ENCODE measurements around the gene ARHGAP31. TPM values are rescaled to one million over a fixed set of nuclear protein-coding genes. Genes with fewer than 3 reads are reported as not detected.

ARHGAP31 gene, protein sequence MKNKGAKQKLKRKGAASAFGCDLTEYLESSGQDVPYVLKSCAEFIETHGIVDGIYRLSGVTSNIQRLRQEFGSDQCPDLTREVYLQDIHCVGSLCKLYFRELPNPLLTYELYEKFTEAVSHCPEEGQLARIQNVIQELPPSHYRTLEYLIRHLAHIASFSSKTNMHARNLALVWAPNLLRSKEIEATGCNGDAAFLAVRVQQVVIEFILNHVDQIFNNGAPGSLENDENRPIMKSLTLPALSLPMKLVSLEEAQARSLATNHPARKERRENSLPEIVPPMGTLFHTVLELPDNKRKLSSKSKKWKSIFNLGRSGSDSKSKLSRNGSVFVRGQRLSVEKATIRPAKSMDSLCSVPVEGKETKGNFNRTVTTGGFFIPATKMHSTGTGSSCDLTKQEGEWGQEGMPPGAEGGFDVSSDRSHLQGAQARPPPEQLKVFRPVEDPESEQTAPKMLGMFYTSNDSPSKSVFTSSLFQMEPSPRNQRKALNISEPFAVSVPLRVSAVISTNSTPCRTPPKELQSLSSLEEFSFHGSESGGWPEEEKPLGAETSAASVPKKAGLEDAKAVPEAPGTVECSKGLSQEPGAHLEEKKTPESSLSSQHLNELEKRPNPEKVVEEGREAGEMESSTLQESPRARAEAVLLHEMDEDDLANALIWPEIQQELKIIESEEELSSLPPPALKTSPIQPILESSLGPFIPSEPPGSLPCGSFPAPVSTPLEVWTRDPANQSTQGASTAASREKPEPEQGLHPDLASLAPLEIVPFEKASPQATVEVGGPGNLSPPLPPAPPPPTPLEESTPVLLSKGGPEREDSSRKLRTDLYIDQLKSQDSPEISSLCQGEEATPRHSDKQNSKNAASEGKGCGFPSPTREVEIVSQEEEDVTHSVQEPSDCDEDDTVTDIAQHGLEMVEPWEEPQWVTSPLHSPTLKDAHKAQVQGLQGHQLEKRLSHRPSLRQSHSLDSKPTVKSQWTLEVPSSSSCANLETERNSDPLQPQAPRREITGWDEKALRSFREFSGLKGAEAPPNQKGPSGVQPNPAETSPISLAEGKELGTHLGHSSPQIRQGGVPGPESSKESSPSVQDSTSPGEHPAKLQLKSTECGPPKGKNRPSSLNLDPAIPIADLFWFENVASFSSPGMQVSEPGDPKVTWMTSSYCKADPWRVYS (N-terminal part only)
- total RNA-seq (2021): 0.48 and 0.58 TPM in 2 replicates
- percentile 22 among the genes with signal in this experiment for Bru-seq, nascent RNA
- percentile 19 among the genes with signal in this experiment for BruChase-seq, experiment 1, labeled RNA remaining after a 2-hour chase
- percentile 18 among the genes with signal in this experiment for BruChase-seq, experiment 2, labeled RNA remaining after a 6-hour chase
- long read RNA-seq, partial matches to known transcripts: 0 of 1 reads
- long read RNA-seq, other reads (novel, unspliced or antisense): 1 of 1 reads

DNA sequence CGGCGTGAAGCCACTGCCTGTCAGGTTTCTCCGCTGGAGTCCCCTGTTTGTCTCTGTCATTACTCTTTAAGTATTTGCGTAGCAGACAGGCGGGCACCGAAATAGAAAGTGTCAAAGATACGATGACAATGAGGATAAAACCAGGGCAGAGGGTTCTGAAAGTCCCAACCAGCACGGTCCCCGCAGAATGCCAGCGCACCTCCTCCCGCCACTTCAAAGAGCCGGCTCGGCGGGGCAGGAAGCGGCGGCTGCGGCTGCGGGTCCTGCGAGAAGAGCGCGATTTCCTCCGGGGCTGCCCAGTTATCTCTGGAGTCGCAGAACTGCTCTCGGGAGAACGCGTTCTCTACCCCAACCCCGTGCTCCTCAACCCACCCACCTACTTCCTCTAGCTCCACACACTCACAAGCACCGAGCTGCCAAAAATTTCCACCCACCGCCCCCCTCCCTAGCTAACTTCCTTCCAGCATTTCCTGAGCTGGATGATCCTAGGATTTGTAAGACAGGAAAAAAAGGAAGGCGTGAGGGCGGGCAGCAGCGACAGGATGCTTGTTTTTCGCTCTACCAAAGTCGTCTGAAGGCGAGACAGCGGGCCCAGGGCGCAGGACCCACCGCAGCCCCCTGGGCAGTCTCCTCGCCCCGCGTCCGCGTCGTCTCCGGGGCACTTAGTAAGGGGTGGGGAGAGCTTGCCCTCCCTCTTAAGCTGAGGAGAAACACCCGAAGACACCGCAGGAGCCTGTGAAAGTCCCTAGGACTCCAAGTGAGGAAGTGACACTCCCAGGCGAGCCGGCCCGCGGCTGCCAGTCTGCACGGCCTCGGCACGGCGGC lies at the start of gene ARHGAP31:
Gene ARHGAP31, plus strand, starts transcription at position 513 of the 825 bp plus-strand sequence. CDS start 522 bp downstream, outside the sequence.
- intact Hi-C loops (cut with micrococcal nuclease; ENCODE audit: unreplicated experiment): loop anchor here (2.0 kb wide), 1 partner anchor 29 kb away; no protein-coding TSS in a partner anchor
- Histone ChIP-seq H3K4me3 (peak within 1 kb of the TSS; percentile 85), H4K20me1 (ENCODE audit: insufficient read depth) (no peaks in the 10 kb centered on the region), H3K4me2 (peak within 1 kb of the TSS; percentile 97), H3F3A (ENCODE audit: insufficient read depth, low read depth) (peaks cover 14% of the 10 kb centered on the region; the same call in 1 of the 2 replicates), H2AFZ (peak within 1 kb of the TSS; percentile 91), H3K4me1 (replicated peaks; ENCODE audit: insufficient read depth) (peaks cover 13% of the 10 kb centered on the region), H3K9me2 (ENCODE audit: insufficient read depth) (no peaks in the 10 kb centered on the region), H3K27me3 (ENCODE audit: insufficient read depth, low read depth) (no peaks in the 10 kb centered on the region), H3K36me3 (ENCODE audit: low read depth) (no peaks in the 10 kb centered on the region), H3K27ac (peak within 1 kb of the TSS; percentile 27; the same call in 1 of the 2 replicates), H3K9me3 (ENCODE audit: insufficient read depth, low read depth) (no peaks in the 10 kb centered on the region), H3K79me2 (ENCODE audit: low read depth) (no peaks in the 10 kb centered on the region)
- ChIA-PET CTCF (interaction anchor here (0.6 kb wide), 2 partner anchors 38 to 148 kb away, joined by 4 to 7 read pairs; no protein-coding TSS in a partner anchor), POLR2A (ENCODE audit: unreplicated experiment) (interaction anchor here (0.7 kb wide), 1 partner anchor 183 kb away, joined by 3 read pairs; no protein-coding TSS in a partner anchor)
- TF ChIP-seq EZH2 (IDR thresholded peaks at IDR 0.05; ENCODE audit: low read depth): no peak
- TF ChIP-seq, protein P1, sequence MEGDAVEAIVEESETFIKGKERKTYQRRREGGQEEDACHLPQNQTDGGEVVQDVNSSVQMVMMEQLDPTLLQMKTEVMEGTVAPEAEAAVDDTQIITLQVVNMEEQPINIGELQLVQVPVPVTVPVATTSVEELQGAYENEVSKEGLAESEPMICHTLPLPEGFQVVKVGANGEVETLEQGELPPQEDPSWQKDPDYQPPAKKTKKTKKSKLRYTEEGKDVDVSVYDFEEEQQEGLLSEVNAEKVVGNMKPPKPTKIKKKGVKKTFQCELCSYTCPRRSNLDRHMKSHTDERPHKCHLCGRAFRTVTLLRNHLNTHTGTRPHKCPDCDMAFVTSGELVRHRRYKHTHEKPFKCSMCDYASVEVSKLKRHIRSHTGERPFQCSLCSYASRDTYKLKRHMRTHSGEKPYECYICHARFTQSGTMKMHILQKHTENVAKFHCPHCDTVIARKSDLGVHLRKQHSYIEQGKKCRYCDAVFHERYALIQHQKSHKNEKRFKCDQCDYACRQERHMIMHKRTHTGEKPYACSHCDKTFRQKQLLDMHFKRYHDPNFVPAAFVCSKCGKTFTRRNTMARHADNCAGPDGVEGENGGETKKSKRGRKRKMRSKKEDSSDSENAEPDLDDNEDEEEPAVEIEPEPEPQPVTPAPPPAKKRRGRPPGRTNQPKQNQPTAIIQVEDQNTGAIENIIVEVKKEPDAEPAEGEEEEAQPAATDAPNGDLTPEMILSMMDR (conservative IDR thresholded peaks at IDR 0.05): no peak
- DNase-seq: peak; percentile 47 to 50
- BruUV-seq (replicated peaks): no TSS peak

DNA sequence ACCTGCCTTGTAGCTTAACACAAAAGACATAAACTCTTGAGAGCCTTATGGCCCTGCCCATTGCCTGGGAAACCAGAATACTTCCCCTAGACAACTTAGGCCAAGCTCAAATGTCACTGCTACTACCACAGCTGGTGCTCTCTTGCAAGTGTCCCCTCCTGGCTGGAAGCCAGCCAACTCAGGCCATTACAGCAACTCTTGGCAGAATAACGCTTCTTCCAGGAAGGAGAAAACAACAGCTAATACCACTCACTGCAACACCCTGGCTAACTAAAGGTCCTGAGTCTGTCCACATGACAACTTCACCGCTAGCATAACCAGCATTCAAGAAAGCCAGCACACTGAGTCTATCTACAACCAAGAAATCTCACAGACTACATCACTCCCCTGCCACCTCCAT lies 48.4 kb upstream of the ARHGAP31 start:
- Histone ChIP-seq H3K9me2 (ENCODE audit: insufficient read depth) (no peaks in the 10 kb centered on the region), H3F3A (ENCODE audit: insufficient read depth, low read depth) (peaks cover 8% of the 10 kb centered on the region), H3K9me3 (ENCODE audit: insufficient read depth, low read depth) (peaks cover 7% of the 10 kb centered on the region; the same call in 1 of the 2 replicates), H3K79me2 (ENCODE audit: low read depth) (no peaks in the 10 kb centered on the region), H3K36me3 (ENCODE audit: low read depth) (no peaks in the 10 kb centered on the region), H2AFZ (no peak overlapping the region), H3K27ac (no peak overlapping the region), H4K20me1 (ENCODE audit: insufficient read depth) (no peaks in the 10 kb centered on the region), H3K4me2 (no peak overlapping the region), H3K27me3 (ENCODE audit: insufficient read depth, low read depth) (no peaks in the 10 kb centered on the region), H3K4me3 (no peak overlapping the region), H3K4me1 (replicated peaks; ENCODE audit: insufficient read depth) (no peaks in the 10 kb centered on the region; the same call in 1 of the 2 replicates)
- POLR2A ChIA-PET (ENCODE audit: unreplicated experiment): interaction anchor here (0.6 kb wide), 1 partner anchor 13 kb away, joined by 9 read pairs; no protein-coding TSS in a partner anchor
- no TSS peak for BruUV-seq (replicated peaks)
- CTCF ChIA-PET: no interaction called here
- intact Hi-C loops (cut with micrococcal nuclease; ENCODE audit: unreplicated experiment): loop anchor here (10.0 kb wide), 1 partner anchor 139 kb away; no protein-coding TSS in a partner anchor
- TF ChIP-seq EZH2 (IDR thresholded peaks at IDR 0.05; ENCODE audit: low read depth): no peak
- TF ChIP-seq, protein P1 (conservative IDR thresholded peaks at IDR 0.05): no peak
- peak in 1 of 2 experiments; percentile 14 for DNase-seq
